Measurements from ENCODE around the gene ABT1. TPM values are rescaled to one million over a fixed set of nuclear protein-coding genes. Genes with fewer than 3 reads are reported as not detected.

ABT1 gene
- total RNA-seq, 4 donors from 2014 or later = 11.5 to 16.1 (median 11.8) TPM

DNA sequence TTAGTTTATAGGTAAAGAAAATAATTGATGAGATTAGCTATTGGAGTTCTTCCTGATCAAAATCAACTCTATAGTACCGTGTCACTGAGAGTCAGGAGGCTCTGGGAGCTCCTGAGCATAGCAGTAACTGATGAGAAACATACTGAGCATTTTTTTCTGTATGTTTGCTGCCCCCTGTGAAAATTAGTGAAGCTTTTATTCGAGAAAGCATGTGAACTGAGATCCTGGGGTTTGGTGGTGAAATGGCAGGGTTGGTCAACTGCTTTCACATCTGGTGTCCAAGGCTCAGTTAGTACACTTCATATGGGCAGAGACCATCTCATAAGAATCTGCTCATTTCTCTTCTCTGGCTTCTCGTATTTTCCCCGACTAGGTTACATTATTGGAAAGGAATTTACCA lies 4.1 kb upstream of the ABT1 start:
- TF ChIP-seq, protein P1, sequence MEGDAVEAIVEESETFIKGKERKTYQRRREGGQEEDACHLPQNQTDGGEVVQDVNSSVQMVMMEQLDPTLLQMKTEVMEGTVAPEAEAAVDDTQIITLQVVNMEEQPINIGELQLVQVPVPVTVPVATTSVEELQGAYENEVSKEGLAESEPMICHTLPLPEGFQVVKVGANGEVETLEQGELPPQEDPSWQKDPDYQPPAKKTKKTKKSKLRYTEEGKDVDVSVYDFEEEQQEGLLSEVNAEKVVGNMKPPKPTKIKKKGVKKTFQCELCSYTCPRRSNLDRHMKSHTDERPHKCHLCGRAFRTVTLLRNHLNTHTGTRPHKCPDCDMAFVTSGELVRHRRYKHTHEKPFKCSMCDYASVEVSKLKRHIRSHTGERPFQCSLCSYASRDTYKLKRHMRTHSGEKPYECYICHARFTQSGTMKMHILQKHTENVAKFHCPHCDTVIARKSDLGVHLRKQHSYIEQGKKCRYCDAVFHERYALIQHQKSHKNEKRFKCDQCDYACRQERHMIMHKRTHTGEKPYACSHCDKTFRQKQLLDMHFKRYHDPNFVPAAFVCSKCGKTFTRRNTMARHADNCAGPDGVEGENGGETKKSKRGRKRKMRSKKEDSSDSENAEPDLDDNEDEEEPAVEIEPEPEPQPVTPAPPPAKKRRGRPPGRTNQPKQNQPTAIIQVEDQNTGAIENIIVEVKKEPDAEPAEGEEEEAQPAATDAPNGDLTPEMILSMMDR (IDR thresholded peaks at IDR 0.05) = no peak
- TF ChIP-seq POLR2A (IDR thresholded peaks at IDR 0.05) = no peak
- DNase-seq = no peak
- Histone ChIP-seq H3K27ac (no peak overlapping the region), H3K4me3 (no peak overlapping the region), H3K27me3 (no peaks in the 10 kb centered on the region), H3K36me3 (no peaks in the 10 kb centered on the region), H3K4me1 (peaks cover 0 to 5% (median 2%) of the 10 kb centered on the region in 4 donors), H3K9me3 (no peaks in the 10 kb centered on the region)

DNA sequence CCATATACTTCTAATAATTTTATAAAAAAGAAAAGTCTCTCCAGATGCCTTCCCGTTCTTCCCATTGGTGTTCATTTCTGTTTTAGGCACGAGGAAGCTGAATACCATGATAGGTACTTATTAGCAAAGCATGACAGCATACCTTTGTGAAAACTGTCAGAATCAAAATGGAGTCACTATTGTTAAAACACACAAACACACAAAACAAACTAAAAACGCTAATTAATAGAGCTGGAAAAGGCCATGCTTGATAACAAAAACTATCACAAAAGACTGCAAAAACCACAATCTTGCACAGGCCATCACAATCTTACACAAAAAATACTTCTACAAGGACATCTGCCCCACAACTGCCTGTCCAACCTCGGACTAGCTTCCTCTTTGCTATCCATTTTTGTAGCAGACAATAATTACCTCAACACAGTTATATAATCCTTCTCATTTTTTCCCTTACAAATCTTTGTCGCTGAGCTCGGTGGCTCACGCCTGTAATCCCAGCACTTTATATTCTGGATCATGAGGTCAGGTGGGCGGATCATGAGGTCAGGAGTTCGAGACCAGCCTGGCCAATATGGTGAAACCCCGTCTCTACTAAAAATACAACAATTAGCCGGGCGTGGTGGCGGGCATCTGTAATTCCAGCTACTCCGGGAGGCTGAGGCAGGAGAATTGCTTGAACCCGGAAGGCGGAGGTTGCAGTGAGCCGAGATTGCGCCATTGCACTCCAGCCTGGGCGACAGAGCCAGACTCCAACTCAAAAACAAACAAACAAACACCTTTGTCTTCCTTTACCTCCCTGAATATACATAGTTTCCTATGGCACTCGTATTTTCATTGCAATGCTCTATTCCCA lies 3.2 kb upstream of the ABT1 start:
- H3K27ac ChIP-seq = no peak overlapping the region

DNA sequence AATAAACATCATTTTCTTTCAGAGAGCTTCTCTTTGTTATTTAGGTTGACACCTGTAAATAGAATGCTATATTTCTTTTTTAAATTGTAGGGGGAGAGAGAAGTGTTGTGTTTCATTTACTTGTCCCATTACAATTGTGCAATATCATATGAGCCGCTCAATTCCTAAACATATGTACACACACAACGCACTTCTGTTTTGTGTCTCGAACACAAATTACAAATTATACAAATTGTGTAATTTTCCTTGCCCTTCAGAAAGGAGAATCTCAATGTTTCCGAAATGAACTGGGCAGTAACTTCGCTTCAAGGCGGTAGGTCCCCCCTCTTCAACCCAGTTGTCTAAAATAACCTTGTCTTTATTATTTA lies 2.6 kb upstream of the ABT1 start:
- Histone ChIP-seq H3K4me3 (no peak overlapping the region), H3K4me1 (peaks cover 0 to 14% (median 6%) of the 10 kb centered on the region in 4 donors), H3K27ac (no peak overlapping the region), H3K9me3 (no peaks in the 10 kb centered on the region), H3K27me3 (no peaks in the 10 kb centered on the region), H3K36me3 (peaks cover 0 to 13% (median 0%) of the 10 kb centered on the region in 3 donors)
- no peak for TF ChIP-seq POLR2A (IDR thresholded peaks at IDR 0.05)
- TF ChIP-seq, protein P1 (IDR thresholded peaks at IDR 0.05) = no peak
- no peak for DNase-seq

More for the DNA sequence above, 3.2 kb upstream of the ABT1 start:
- H3K27me3 ChIP-seq = no peaks in the 10 kb centered on the region
- no peaks in the 10 kb centered on the region for H3K9me3 ChIP-seq
- peaks cover 0 to 14% (median 6%) of the 10 kb centered on the region in 4 donors for H3K4me1 ChIP-seq
- DNase-seq = no peak
- H3K36me3 ChIP-seq = peaks cover 0 to 7% (median 0%) of the 10 kb centered on the region in 3 donors
- H3K4me3 ChIP-seq = no peak overlapping the region
- TF ChIP-seq, protein P1 (IDR thresholded peaks at IDR 0.05) = no peak

DNA sequence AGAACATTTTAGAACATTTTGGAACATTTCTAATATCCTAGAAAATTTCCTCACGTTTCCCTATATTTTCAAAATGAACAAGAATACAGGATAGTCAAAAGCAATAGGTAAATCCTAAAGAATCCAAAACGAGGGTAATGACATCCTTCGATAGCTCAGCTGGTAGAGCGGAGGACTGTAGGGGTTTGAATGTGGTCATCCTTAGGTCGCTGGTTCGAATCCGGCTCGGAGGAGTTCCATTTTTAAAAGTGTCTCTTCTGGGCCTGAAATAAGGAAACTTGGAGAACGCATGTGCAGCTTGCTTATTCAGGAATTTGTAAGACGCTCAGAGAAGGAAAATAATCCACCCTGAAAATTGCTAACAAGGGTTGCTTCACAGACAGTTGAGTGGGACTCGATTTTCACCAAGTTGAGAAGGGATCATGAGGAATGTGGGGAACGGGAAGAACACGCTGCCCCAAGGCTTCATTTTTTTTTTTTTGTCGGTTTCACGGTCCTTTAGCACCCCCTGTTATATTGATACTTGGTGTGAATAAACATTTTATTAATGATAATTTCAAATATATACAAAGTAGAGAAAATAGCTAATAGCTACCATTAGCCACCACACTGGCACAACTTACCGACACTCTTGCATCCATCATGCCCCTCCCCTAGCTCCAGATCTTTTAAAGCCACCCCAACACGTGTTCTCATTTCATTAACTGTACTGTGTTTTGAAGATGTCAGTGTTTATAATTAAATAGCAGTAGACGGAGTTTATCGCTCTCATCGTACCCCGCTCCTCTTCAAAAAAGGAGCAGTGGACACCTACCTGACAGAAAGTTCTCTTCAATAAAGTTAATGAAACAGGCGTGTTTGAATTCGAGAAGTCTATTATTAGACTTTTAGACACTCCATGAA lies 1.8 kb upstream of the ABT1 start:
- no peak for DNase-seq
- peaks cover 0 to 22% (median 0%) of the 10 kb centered on the region in 3 donors for H3K36me3 ChIP-seq
- H3K27me3 ChIP-seq = no peaks in the 10 kb centered on the region
- H3K4me1 ChIP-seq = peaks cover 0 to 14% (median 6%) of the 10 kb centered on the region in 4 donors
- H3K4me3 ChIP-seq = peak overlapping the region in 3 of 4 donors; percentile 48 to 97 (median 89)
- H3K9me3 ChIP-seq = no peaks in the 10 kb centered on the region
- no peak for TF ChIP-seq POLR2A (IDR thresholded peaks at IDR 0.05)
- TF ChIP-seq, protein P1 (IDR thresholded peaks at IDR 0.05) = no peak
- peak overlapping the region in 3 of 4 donors; percentile 30 to 90 (median 67) for H3K27ac ChIP-seq

DNA sequence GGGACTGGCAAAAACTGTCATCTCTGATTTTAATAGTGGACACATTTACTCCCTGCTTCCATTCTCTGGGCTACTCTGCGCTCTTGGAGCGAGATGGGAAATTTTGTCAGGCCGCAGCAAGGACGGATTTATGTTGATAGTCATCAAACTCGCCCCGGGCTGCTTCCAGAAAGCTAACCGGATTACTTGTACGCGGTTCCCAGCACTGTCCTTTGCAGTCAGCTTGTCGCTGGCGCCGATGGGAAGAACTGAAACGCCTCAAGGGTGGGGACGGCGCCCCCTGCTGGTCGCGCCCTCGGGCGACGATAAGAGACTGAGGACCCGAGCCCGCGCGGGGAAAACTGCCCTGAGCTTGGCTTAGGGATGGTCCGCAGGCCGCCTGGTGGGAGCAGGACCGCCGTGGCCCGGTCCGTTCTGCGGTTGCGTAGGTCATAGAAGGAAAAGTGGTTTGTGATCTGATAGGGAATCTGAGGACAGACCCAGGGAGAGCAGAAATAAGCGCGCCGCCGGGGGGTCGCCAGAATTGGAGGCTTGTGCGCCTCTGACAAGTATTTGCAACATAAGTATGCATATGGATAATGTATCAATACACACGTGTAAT lies 984 bp upstream of the ABT1 start:
- Histone ChIP-seq H3K36me3 (peaks cover 0 to 29% (median 0%) of the 10 kb centered on the region in 3 donors), H3K4me1 (peaks cover 0 to 14% (median 6%) of the 10 kb centered on the region in 4 donors), H3K27me3 (no peaks in the 10 kb centered on the region), H3K4me3 (peak overlapping the region; percentile 48 to 97 (median 84)), H3K9me3 (no peaks in the 10 kb centered on the region), H3K27ac (peak overlapping the region; percentile 30 to 90 (median 73))
- DNase-seq = peak; percentile 92 to 98 (median 92)
- TF ChIP-seq POLR2A (IDR thresholded peaks at IDR 0.05) = peak in 1 of 2 donors; percentile 12
- TF ChIP-seq, protein P1 (IDR thresholded peaks at IDR 0.05) = peak; percentile 80 to 97 (median 89)

All from Peyer's patch (tissue), 4 donors.